Left kidney (tissue), 2 donors: Measurements from ENCODE around the gene MBTD1. TPM values are rescaled to one million over a fixed set of nuclear protein-coding genes. Genes with fewer than 3 reads are reported as not detected.
A peak's percentile ranks its signal among the peaks of the same experiment; 100 is the strongest.
"Not testable (repeated sequence)": the region's sequence is repeated elsewhere in the genome, so short reads cannot be mapped to it uniquely, and the experiment has no call there.

Source experiments
- DNase-seq: peaks from one replicate; pipeline ENCODE4 v3.0.0-alpha.2; 2013
- polyA plus RNA-seq: library from polyadenylated mRNA; unstranded; fragments of 120-200 nt; gene quantifications from one replicate; pipeline ENCODE4 v1.2.1, GENCODE V29; 2013; ENCODE audit not compliant: insufficient read length

MBTD1 gene
- polyA plus RNA-seq, 1 donor = 64.1 TPM

GRCh38 chr17:51189162-51189561 lies 70.7 kb downstream of the MBTD1 start:
- DNase-seq = no peak

GRCh38 chr17:51188271-51188833 lies 71.5 kb downstream of the MBTD1 start:
- DNase-seq = no peak

GRCh38 chr17:51185763-51186332 lies 74.0 kb downstream of the MBTD1 start:
- no peak for DNase-seq

GRCh38 chr17:51184124-51184523 lies 75.7 kb downstream of the MBTD1 start:
- DNase-seq = no peak

- DNase-seq = no peak
Measured at GRCh38 chr17:51180486-51180885, 79.4 kb downstream of the MBTD1 start.

- DNase-seq = not testable (repeated sequence)
Measured at GRCh38 chr17:51172030-51172429, 87.8 kb downstream of the MBTD1 start.

GRCh38 chr17:51170736-51171135 lies 89.1 kb downstream of the MBTD1 start:
- no peak for DNase-seq

GRCh38 chr17:51169340-51169739 lies 90.5 kb downstream of the MBTD1 start:
- no peak for DNase-seq

- peak; percentile 34 for DNase-seq
Measured at GRCh38 chr17:51166987-51167931, 92.6 kb downstream of the MBTD1 start.

GRCh38 chr17:51166198-51166986 lies 93.5 kb downstream of the MBTD1 start, which contains the start of gene NME2:
Gene NME2, plus strand, starts transcription at chr17:51166411. Its CDS starts 420 bp downstream, at chr17:51166831.
- peak; percentile 85 for DNase-seq

GRCh38 chr17:51165680-51166197 lies 94.1 kb downstream of the MBTD1 start:
- DNase-seq = no peak

GRCh38 chr17:51164911-51165679 lies 94.8 kb downstream of the MBTD1 start:
- DNase-seq = no peak

- no peak for DNase-seq
Measured at GRCh38 chr17:51161541-51161940, 98.3 kb downstream of the MBTD1 start.

GRCh38 chr17:51159604-51160003 lies 100.2 kb downstream of the MBTD1 start:
- no peak for DNase-seq

- DNase-seq = no peak
Measured at GRCh38 chr17:51155416-51155815, 104.4 kb downstream of the MBTD1 start.

- DNase-seq = no peak
Measured at GRCh38 chr17:51154176-51154575, 105.7 kb downstream of the MBTD1 start.

- DNase-seq = peak; percentile 99
Measured at GRCh38 chr17:51153210-51154072, 106.4 kb downstream of the MBTD1 start, which contains the start of gene NME1. Gene NME1, plus strand, starts transcription at chr17:51153559. Its CDS starts 2,096 bp downstream, at chr17:51155655.

- DNase-seq = peak; percentile 43
Measured at GRCh38 chr17:51152766-51153209, 107.1 kb downstream of the MBTD1 start.

GRCh38 chr17:51150932-51151331 lies 108.9 kb downstream of the MBTD1 start:
- DNase-seq = no peak

GRCh38 chr17:51149163-51149562 lies 110.7 kb downstream of the MBTD1 start:
- DNase-seq = no peak
